GM15510 (cell line): ENCODE data around the gene C20orf202.

Experiments
- POLR2A ChIP-seq: IDR thresholded peaks from 3 replicates; pipeline ENCODE4 v1.6.1; 2011; ENCODE audit warnings: borderline replicate concordance; ENCODE audit not compliant: insufficient read length; ENCODE audit errors: extremely low read depth

Gene C20orf202

GRCh38 chr20:1178623-1179022 lies 24.6 kb upstream of the C20orf202 start:
- no peak for TF ChIP-seq POLR2A

GRCh38 chr20:1180949-1181348 lies 22.3 kb upstream of the C20orf202 start:
- no peak for TF ChIP-seq POLR2A

- TF ChIP-seq POLR2A: no peak
Observed at GRCh38 chr20:1182106-1182505, 21.1 kb upstream of the C20orf202 start.

GRCh38 chr20:1183153-1183552 lies 20.1 kb upstream of the C20orf202 start:
- no peak for TF ChIP-seq POLR2A

GRCh38 chr20:1184260-1184637 lies 19.0 kb upstream of the C20orf202 start:
- TF ChIP-seq POLR2A: no peak

- TF ChIP-seq POLR2A: no peak
Observed at GRCh38 chr20:1184638-1185315, 18.5 kb upstream of the C20orf202 start, which contains the start of gene TMEM74B. TSS of gene TMEM74B (minus strand) at chr20:1184981. CDS start at chr20:1183801, 1,180 bp downstream.

GRCh38 chr20:1185316-1185741 lies 17.9 kb upstream of the C20orf202 start:
- TF ChIP-seq POLR2A: no peak

GRCh38 chr20:1185790-1186334 lies 17.4 kb upstream of the C20orf202 start:
- TF ChIP-seq POLR2A: no peak

GRCh38 chr20:1186367-1186991 lies 16.8 kb upstream of the C20orf202 start:
- TF ChIP-seq POLR2A: no peak

- TF ChIP-seq POLR2A: no peak
Observed at GRCh38 chr20:1187605-1188171, 15.6 kb upstream of the C20orf202 start.

GRCh38 chr20:1188347-1188746 lies 14.9 kb upstream of the C20orf202 start:
- TF ChIP-seq POLR2A: no peak

- no peak for TF ChIP-seq POLR2A
Observed at GRCh38 chr20:1189827-1190226, 13.4 kb upstream of the C20orf202 start.

GRCh38 chr20:1190847-1191246 lies 12.4 kb upstream of the C20orf202 start:
- TF ChIP-seq POLR2A: no peak

GRCh38 chr20:1191299-1191698 lies 12.0 kb upstream of the C20orf202 start:
- no peak for TF ChIP-seq POLR2A

- TF ChIP-seq POLR2A: no peak
Observed at GRCh38 chr20:1195226-1195625, 8.0 kb upstream of the C20orf202 start.
